Loucy (cell line): ENCODE results near the gene GNG13.

Source experiments
- CTCF ChIP-seq: fragments of 200-600 bp; sonication (generic); conservative IDR thresholded peaks from 2 replicates; pipeline ENCODE4 v1.5.1; 2014; ENCODE audit warnings: mild to moderate bottlenecking, antibody characterized with exemption, low read length
- EZH2phosphoT487 ChIP-seq: fragments of 200-600 bp; IDR thresholded peaks from 2 replicates; pipeline ENCODE4 v1.6.1; 2018; ENCODE audit warnings: antibody characterized with exemption, mild to moderate bottlenecking, moderate library complexity, borderline replicate concordance

- no peak for TF ChIP-seq CTCF
- TF ChIP-seq EZH2phosphoT487 = no peak
These were observed 35.1 kb downstream of the GNG13 start for GRCh38 chr16:765488-765865.
